Peyer's patch (tissue), 4 donors: ENCODE results near the gene TPTE2.
"Not testable (repeated sequence)": the region's sequence is repeated elsewhere in the genome, so short reads cannot be mapped to it uniquely, and the experiment has no call there.

Source experiments
- CTCF ChIP-seq, 6 experiments: fragments of 450-650 bp in 4 of 6; fragments of 200-600 bp in 2 of 6; sonication (generic) in 1 of 6; IDR thresholded peaks; one replicate each; pipeline ENCODE4 v1.5.1; 2017 to 2019; ENCODE audit warnings: antibody characterized with exemption in 6 of 6, mild to moderate bottlenecking in 3 of 6, moderate library complexity in 1 of 6
- POLR2A ChIP-seq, 2 donors: fragments of 450-650 bp; IDR thresholded peaks; one replicate each; pipeline ENCODE4 v1.5.1; 2017; ENCODE audit warnings: antibody characterized with exemption in 2 of 2, mild to moderate bottlenecking in 2 of 2, moderate library complexity in 2 of 2

- not testable (repeated sequence) for TF ChIP-seq CTCF, POLR2A (IDR thresholded peaks at IDR 0.05)
These were observed 35.7 kb downstream of the TPTE2 start for GRCh38 chr13:19525634-19526033.
